ENCODE data around the gene ACVR1.
"Not testable (repeated sequence)": the region's sequence is repeated elsewhere in the genome, so short reads cannot be mapped to it uniquely, and the experiment has no call there.

ACVR1 gene

DNA sequence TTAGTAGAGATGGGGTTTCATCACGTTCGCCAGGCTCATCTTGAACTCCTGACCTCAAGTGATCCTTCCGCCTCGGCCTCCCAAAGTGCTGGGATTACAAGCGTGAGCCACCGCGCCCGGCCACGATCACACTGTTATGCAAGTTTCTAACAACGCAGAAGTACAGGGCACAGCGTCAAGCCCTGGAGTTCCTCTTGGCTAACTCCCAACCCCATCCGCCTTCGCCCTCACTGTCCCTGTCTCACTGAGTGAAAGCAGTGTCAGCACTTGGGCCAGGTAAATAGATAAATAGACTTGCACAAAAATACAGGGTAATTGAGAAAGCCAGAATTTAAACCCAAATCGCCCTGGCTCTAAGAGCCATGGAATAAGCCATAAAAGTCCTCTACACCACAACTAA is 111.7 kb downstream of the ACVR1 start:
- TF ChIP-seq, protein P1, sequence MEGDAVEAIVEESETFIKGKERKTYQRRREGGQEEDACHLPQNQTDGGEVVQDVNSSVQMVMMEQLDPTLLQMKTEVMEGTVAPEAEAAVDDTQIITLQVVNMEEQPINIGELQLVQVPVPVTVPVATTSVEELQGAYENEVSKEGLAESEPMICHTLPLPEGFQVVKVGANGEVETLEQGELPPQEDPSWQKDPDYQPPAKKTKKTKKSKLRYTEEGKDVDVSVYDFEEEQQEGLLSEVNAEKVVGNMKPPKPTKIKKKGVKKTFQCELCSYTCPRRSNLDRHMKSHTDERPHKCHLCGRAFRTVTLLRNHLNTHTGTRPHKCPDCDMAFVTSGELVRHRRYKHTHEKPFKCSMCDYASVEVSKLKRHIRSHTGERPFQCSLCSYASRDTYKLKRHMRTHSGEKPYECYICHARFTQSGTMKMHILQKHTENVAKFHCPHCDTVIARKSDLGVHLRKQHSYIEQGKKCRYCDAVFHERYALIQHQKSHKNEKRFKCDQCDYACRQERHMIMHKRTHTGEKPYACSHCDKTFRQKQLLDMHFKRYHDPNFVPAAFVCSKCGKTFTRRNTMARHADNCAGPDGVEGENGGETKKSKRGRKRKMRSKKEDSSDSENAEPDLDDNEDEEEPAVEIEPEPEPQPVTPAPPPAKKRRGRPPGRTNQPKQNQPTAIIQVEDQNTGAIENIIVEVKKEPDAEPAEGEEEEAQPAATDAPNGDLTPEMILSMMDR (IDR thresholded peaks at IDR 0.05; ENCODE audit: low read depth, low read length, missing control alignments) = no peak
- H3K4me3 ChIP-seq (ENCODE audit: low read depth, low read length) = no peak overlapping the region
- no peak for DNase-seq (ENCODE audit: low read depth)

DNA sequence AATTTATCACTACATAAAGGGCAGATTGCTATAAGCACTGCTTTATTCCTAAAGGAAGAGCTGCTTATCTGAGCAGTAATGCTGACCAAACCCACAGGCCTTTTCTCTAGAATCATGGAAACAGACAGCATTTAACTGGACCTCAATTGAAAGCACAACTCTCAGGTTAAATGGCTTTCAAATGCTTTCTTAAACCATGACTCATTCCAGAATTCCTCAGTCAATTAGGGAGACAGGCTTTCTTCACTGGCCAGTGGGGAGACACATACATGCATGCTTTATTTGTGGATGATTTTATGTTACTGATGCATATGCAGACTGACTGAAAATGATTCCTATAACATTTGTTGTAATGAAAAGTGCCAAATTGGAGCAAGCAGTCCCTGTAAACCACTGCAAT is 114.6 kb downstream of the ACVR1 start:
- TF ChIP-seq, protein P1 (IDR thresholded peaks at IDR 0.05; ENCODE audit: low read depth, low read length, missing control alignments) = no peak
- DNase-seq (ENCODE audit: low read depth) = no peak
- no peak overlapping the region for H3K4me3 ChIP-seq (ENCODE audit: low read depth, low read length)

DNA sequence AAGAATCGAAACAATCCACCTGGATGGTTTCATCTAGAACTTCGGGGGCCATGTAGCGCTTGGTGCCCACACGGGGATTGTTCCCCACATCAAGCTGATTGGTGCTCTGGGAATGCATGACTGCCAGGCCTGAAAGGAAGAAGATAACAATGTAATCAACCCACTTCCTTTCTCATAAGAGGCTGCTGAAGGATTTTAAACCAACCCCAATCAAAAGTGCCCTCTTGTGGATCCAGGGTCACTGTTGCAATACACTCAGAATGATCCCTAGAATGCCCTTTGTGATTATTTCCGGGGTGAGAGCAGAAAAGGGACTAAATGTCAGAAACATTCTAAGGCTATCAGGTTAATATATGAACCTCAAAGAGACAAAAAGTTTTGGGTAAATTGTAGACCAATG is 115.2 kb downstream of the ACVR1 start:
- TF ChIP-seq, protein P1 (IDR thresholded peaks at IDR 0.05; ENCODE audit: low read depth, low read length, missing control alignments) = no peak
- no peak for DNase-seq (ENCODE audit: low read depth)
- no peak overlapping the region for H3K4me3 ChIP-seq (ENCODE audit: low read depth, low read length)

DNA sequence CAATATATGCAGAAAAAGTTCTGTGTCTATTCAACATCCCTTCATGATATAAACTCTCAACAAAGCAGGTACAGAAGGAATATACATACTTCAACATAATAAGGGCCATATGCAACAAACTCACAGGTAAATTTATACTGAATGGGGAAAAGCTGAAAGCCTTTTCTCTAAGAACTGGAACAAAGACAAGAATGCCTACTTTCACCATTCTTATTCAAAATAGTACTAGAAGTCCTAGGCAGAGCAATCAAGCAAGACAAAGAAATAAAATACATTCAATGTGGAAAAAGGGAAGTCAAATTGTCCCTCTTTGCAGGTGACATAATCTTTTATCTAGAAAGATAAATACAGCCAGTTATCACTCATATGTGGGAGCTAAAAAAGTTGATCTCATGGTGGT is 116.3 kb downstream of the ACVR1 start:
- no peak overlapping the region for H3K4me3 ChIP-seq (ENCODE audit: low read depth, low read length)
- DNase-seq (ENCODE audit: low read depth) = no peak
- TF ChIP-seq, protein P1 (IDR thresholded peaks at IDR 0.05; ENCODE audit: low read depth, low read length, missing control alignments) = no peak

DNA sequence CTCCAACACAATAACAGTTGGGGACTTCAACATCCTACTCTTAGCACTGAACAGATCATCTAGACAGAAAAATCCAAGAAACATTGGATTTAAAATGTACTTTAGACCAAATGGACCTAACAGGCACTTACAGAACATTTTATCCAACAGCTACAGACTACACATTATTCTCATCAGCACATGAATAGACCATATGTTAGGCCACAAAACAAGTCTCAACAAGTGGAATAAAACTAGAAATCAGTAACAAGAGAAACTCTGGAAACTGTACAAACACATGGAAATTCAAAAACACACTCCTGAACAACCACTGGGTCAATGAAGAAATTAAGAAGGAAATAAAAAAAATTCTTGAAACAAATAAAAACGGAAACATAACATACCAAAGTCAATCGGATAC is 117.5 kb downstream of the ACVR1 start:
- no peak overlapping the region for H3K4me3 ChIP-seq (ENCODE audit: low read depth, low read length)
- TF ChIP-seq, protein P1 (IDR thresholded peaks at IDR 0.05; ENCODE audit: low read depth, low read length, missing control alignments) = no peak
- DNase-seq (ENCODE audit: low read depth) = no peak

DNA sequence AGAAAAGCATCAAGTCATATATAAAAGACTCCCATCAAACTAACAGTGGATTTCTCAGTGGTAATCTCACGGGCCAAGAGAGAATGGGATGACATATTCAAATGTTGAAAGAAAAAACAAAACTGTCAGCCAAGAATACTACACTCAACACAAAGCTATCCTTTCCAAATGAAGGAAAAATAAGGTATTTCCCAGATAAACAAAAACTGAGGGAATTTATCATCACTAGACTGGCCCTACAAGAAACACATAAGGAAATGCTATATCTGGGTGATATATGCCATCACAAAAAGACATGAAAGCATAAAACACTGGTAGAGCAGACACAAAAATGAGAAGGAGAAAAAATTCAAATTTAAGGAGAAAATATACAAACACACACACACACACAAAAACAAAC is 118.6 kb downstream of the ACVR1 start:
- H3K4me3 ChIP-seq (ENCODE audit: low read depth, low read length) = no peak overlapping the region
- DNase-seq (ENCODE audit: low read depth) = no peak
- TF ChIP-seq, protein P1 (IDR thresholded peaks at IDR 0.05; ENCODE audit: low read depth, low read length, missing control alignments) = no peak

DNA sequence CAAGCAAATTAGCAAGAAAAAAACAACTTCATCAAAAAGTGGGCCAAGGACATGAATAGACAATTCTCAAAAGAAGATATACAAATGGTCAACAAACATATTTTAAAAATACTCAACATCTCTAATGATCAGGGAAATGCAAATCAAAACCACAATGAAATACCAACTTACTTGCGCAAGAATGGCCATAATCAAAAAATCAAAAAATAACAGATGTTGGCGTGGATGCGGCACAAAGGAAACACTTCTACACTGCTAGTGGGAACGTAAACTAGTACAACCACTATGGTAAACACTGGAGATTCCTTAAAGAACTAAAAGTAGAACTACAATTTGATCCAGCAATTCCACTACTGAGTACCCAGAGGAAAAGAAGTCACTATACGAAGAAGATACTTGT is 119.7 kb downstream of the ACVR1 start:
- not testable (repeated sequence) for DNase-seq (ENCODE audit: low read depth)

More for the DNA sequence above, 119.7 kb downstream of the ACVR1 start:
- H3K4me3 ChIP-seq (ENCODE audit: low read depth, low read length) = not testable (repeated sequence)
